A549 (cell line): ENCODE data around the gene EPB41L4A. TPM values are rescaled to one million over a fixed set of nuclear protein-coding genes. Genes with fewer than 3 reads are reported as not detected.

ENCODE experiments used
- ATAC-seq, 2 experiments: fragments of 200-7000 bp in 1 of 2; fragments of >200 bp in 1 of 2; cut with Nextera tagmentation in 1 of 2; cut with Tn5 transposase in 1 of 2; 3 replicates each; pipeline versions ENCODE4 v1.8.0 to v1.9.1; 2018 to 2020; ENCODE audit warnings: mild to moderate bottlenecking in 1 of 2, moderate library complexity in 1 of 2
- CTCF ChIA-PET: fragments of 300-600 bp; sonication (Branson Sonifier 250); formaldehyde crosslinking; extraction: SDS; loops from one replicate; lab custom pipeline; 2021; ENCODE audit warnings: antibody characterized with exemption, inconsistent platforms; lab: Yijun Ruan, JAX
- POLR2A ChIA-PET: fragments of 350-600 bp; formaldehyde crosslinking; extraction: SDS; loops from one replicate; lab custom pipeline; 2021; ENCODE audit warnings: antibody characterized with exemption, inconsistent platforms; lab: Yijun Ruan, JAX
- DNase-seq, 2 experiments: peaks; one replicate each; pipeline versions ENCODE4 v3.0.0 to v3.0.0-alpha.2; 2011 to 2016; ENCODE audit warnings: low read depth in 1 of 2, low spot score in 1 of 2
- FAIRE-seq: peaks from 2 replicates; lab custom pipeline; 2011; peaks lifted over from hg19 to GRCh38; lab: Jason Lieb, UNC
- H3K27ac ChIP-seq, 2 experiments: fragments of >200 bp; sonication (Bioruptor Twin); formaldehyde crosslinking; 3 replicates each; pipeline ENCODE4 v1.5.1; 2016 to 2017
- H3K4me1 ChIP-seq: fragments of >200 bp; sonication (Bioruptor Twin); formaldehyde crosslinking; 3 replicates; pipeline ENCODE4 v1.6.1; 2016
- H3K4me2 ChIP-seq: fragments of >200 bp; sonication (Bioruptor Twin); formaldehyde crosslinking; 3 replicates; pipeline ENCODE4 v1.6.1; 2016
- H3K4me3 ChIP-seq: fragments of >200 bp; sonication (Bioruptor Twin); formaldehyde crosslinking; 3 replicates; pipeline ENCODE4 v1.5.1; 2016
- H3K9me3 ChIP-seq: fragments of >200 bp; sonication (Bioruptor Twin); formaldehyde crosslinking; 3 replicates; pipeline ENCODE4 v1.6.1; 2016
- CBX2 ChIP-seq: fragments of 200-600 bp; sonication (generic); IDR thresholded peaks from 2 replicates; pipeline ENCODE4 v1.6.1; 2016; ENCODE audit warnings: low read depth, mild to moderate bottlenecking, borderline replicate concordance
- CHD2 ChIP-seq: fragments of 150-350 bp; IDR thresholded peaks from 2 replicates; pipeline ENCODE4 v1.6.1; 2014; ENCODE audit warnings: low read length; ENCODE audit not compliant: partially characterized antibody
- CTCF ChIP-seq: fragments of >200 bp; sonication (Bioruptor Twin); formaldehyde crosslinking; IDR thresholded peaks from 3 replicates; pipeline ENCODE4 v1.5.1; 2016
- FOSL2 ChIP-seq, 2 experiments: fragments of 450-650 bp in 1 of 2; fragments of >200 bp in 1 of 2; sonication (Bioruptor Twin) in 1 of 2; formaldehyde crosslinking; IDR thresholded peaks; 2 replicates each; pipeline versions ENCODE4 v1.5.0 to v1.6.1; 2016 to 2020; ENCODE audit warnings: mild to moderate bottlenecking in 1 of 2, moderate library complexity in 1 of 2
- FOXS1 ChIP-seq: fragments of 250-450 bp; sonication (Bioruptor Pico); IDR thresholded peaks from 2 replicates; pipeline ENCODE4 v1.5.0; 2020; ENCODE audit warnings: mild to moderate bottlenecking, moderate library complexity
- HDAC2 ChIP-seq: fragments of 200-600 bp; sonication (generic); IDR thresholded peaks from 2 replicates; pipeline ENCODE4 v1.6.1; 2016
- HOXA7 ChIP-seq: fragments of 250-450 bp; sonication (Bioruptor Pico); IDR thresholded peaks from 2 replicates; pipeline ENCODE4 v1.5.0; 2020; ENCODE audit warnings: mild to moderate bottlenecking, moderate library complexity
- HOXB5 ChIP-seq: fragments of 250-450 bp; sonication (Bioruptor Pico); IDR thresholded peaks from 2 replicates; pipeline ENCODE4 v1.5.0; 2020; ENCODE audit warnings: mild to moderate bottlenecking, moderate library complexity
- JUN ChIP-seq, 2 experiments: fragments of >200 bp; sonication (Bioruptor Twin); formaldehyde crosslinking; IDR thresholded peaks; 2 replicates in 1 of 2; 3 replicates in 1 of 2; pipeline ENCODE4 v1.6.1; 2016 to 2017
- JUNB ChIP-seq: fragments of >200 bp; sonication (Bioruptor Twin); formaldehyde crosslinking; IDR thresholded peaks from 2 replicates; pipeline ENCODE4 v1.6.1; 2016
- RAD21 ChIP-seq, 2 experiments: fragments of >200 bp in 1 of 2; sonication (Bioruptor Twin) in 1 of 2; formaldehyde crosslinking in 1 of 2; IDR thresholded peaks in 1 of 2; conservative IDR thresholded peaks in 1 of 2; 2 replicates in 1 of 2; 3 replicates in 1 of 2; pipeline ENCODE4 v1.6.1; 2012 to 2018; ENCODE audit warnings: inconsistent platforms in 1 of 2
- REST ChIP-seq: fragments of 200-600 bp; sonication (generic); IDR thresholded peaks from 2 replicates; pipeline ENCODE4 v1.6.1; 2016; ENCODE audit warnings: antibody characterized with exemption, mild to moderate bottlenecking, moderate library complexity
- RNF2 ChIP-seq: fragments of 200-600 bp; sonication (generic); IDR thresholded peaks from 2 replicates; pipeline ENCODE4 v1.6.1; 2016; ENCODE audit warnings: low read depth, mild to moderate bottlenecking, antibody characterized with exemption, moderate library complexity, borderline replicate concordance
- SREBF2 ChIP-seq: fragments of 450-650 bp; IDR thresholded peaks from 2 replicates; pipeline ENCODE4 v1.6.1; 2014; ENCODE audit warnings: mild to moderate bottlenecking, moderate library complexity
- USF2 ChIP-seq: fragments of 450-650 bp; IDR thresholded peaks from 2 replicates; pipeline ENCODE4 v1.6.1; 2014; ENCODE audit warnings: antibody characterized with exemption
- ZC3H11A ChIP-seq: fragments of 450-650 bp; IDR thresholded peaks from 2 replicates; pipeline ENCODE4 v1.6.1; 2014; ENCODE audit warnings: antibody characterized with exemption, mild to moderate bottlenecking
- ZFP36 ChIP-seq: fragments of 450-650 bp; IDR thresholded peaks from 2 replicates; pipeline ENCODE4 v1.6.1; 2014; ENCODE audit warnings: borderline replicate concordance; ENCODE audit not compliant: partially characterized antibody
- WGBS: methylation state at CpG from one replicate; pipeline ENCODE4 v1.1.6; 2017; ENCODE audit errors: missing lambda C conversion rate; 5-methylcytosine and 5-hydroxymethylcytosine counted together
- polyA plus RNA-seq, 4 experiments: library from polyadenylated mRNA; depleted of rRNA in 3 of 4; stranded (reverse); fragments of >200 nt; fragmentation: RNase III in 1 of 4; extraction: RNeasy Plus Mini Kit Qiagen cat#74134 plus additional on column Dnase treatment in 1 of 4; gene quantifications; 2 replicates in 3 of 4; 3 replicates in 1 of 4; pipeline ENCODE4 v1.2.3, GENCODE V29; 2011 to 2017
- TF ChIP-seq, protein P1 (sequence below): fragments of 250-450 bp; sonication (Bioruptor Pico); IDR thresholded peaks from 2 replicates; pipeline ENCODE4 v1.5.0; 2020; ENCODE audit warnings: low read depth, mild to moderate bottlenecking, moderate library complexity

EPB41L4A gene
- polyA plus RNA-seq, 2 of the 4 experiments (the other 2 are of a cell fraction), result 1.3 to 4.4 TPM

- TF ChIP-seq CTCF (peak; percentile 81), FOXS1 (CRISPR knock-in tag) (no peak), ZFP36 (no peak), REST (no peak), RAD21 (conservative IDR thresholded peaks at IDR 0.05 in 1 of 2, IDR thresholded peaks at IDR 0.05 in 1 of 2) (peak; percentile 84 to 93), HOXA7 (CRISPR knock-in tag) (no peak)
- TF ChIP-seq, protein P1, sequence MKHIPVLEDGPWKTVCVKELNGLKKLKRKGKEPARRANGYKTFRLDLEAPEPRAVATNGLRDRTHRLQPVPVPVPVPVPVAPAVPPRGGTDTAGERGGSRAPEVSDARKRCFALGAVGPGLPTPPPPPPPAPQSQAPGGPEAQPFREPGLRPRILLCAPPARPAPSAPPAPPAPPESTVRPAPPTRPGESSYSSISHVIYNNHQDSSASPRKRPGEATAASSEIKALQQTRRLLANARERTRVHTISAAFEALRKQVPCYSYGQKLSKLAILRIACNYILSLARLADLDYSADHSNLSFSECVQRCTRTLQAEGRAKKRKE, result no peak
Measured at GRCh38 chr5:112419986-112420864, 1.1 kb upstream of the EPB41L4A start (continued).

- peak overlapping the region; percentile 76 for H3K4me2 ChIP-seq
- H3K9me3 ChIP-seq, result no peaks in the 10 kb centered on the region
- ATAC-seq, result no peak
- TF ChIP-seq CTCF (no peak), JUN (IDR thresholded peaks at IDR 0.05) (no peak), REST (no peak), USF2 (no peak), RNF2 (no peak), JUNB (no peak), CHD2 (no peak), CBX2 (no peak), FOSL2 (IDR thresholded peaks at IDR 0.05) (no peak), FOSL2 (CRISPR knock-in tag; IDR thresholded peaks at IDR 0.05) (no peak), HDAC2 (no peak), SREBF2 (no peak), ZC3H11A (no peak), HOXB5 (CRISPR knock-in tag) (no peak)
- TF ChIP-seq, all 56 proteins: peak for 0
- WGBS, result 12% methylated on average over 26 of the region's 39 CpGs
- Histone ChIP-seq H3K27ac (peak overlapping the region; percentile 64 to 80), H3K4me1 (peaks cover 6% of the 10 kb centered on the region; the same call in 1 of the 3 replicates), H3K4me3 (peak overlapping the region; percentile 64)
- POLR2A ChIA-PET, result interaction anchor here (2.4 kb wide), 1 partner anchor 258 kb away, joined by 11 read pairs; no protein-coding TSS in a partner anchor
- CTCF ChIA-PET, result interaction anchor here (0.8 to 7.6 kb wide), 9 partner anchors 9 to 249 kb away, joined by 3 to 84 read pairs (median 13); no protein-coding TSS in a partner anchor
- FAIRE-seq (no peak), DNase-seq (peak in 1 of 2 experiments; percentile 14)
Measured at GRCh38 chr5:112418659-112419163, 366 bp downstream of the EPB41L4A start.
